CD4-positive, alpha-beta T cell treated with Interleukin-1 beta for 1 hour (primary cell): ENCODE results near the gene MANF.
A peak's percentile ranks its signal among the peaks of the same experiment; 100 is the strongest.

ENCODE experiments used
- DNase-seq, 2 donors: peaks; one replicate each; pipeline ENCODE4 v3.0.0-alpha.2; 2020 to 2022

The MANF gene

GRCh38 chr3:51390246-51391074 lies 5.4 kb downstream of the MANF start:
- no peak for DNase-seq

GRCh38 chr3:51391075-51391565 lies 6.0 kb downstream of the MANF start, which contains the start of gene RBM15B:
Gene RBM15B, plus strand, starts transcription at chr3:51391285. Its CDS starts 115 bp downstream, at chr3:51391400.
- peak; percentile 98 for DNase-seq

GRCh38 chr3:51391566-51392354 lies 6.7 kb downstream of the MANF start:
- peak; percentile 54 to 56 for DNase-seq

GRCh38 chr3:51392355-51393133 lies 7.5 kb downstream of the MANF start:
- no peak for DNase-seq

- no peak for DNase-seq
Observed at GRCh38 chr3:51393134-51393495, 8.0 kb downstream of the MANF start.

- DNase-seq, result no peak
Observed at GRCh38 chr3:51393564-51393963, 8.5 kb downstream of the MANF start.

- DNase-seq, result no peak
Observed at GRCh38 chr3:51394541-51394940, 9.4 kb downstream of the MANF start.

- no peak for DNase-seq
Observed at GRCh38 chr3:51395493-51396213, 10.6 kb downstream of the MANF start.

GRCh38 chr3:51396401-51396800 lies 11.3 kb downstream of the MANF start:
- DNase-seq, result no peak

GRCh38 chr3:51397392-51397791 lies 12.3 kb downstream of the MANF start:
- DNase-seq, result no peak

GRCh38 chr3:51398595-51399310 lies 13.7 kb downstream of the MANF start:
- no peak for DNase-seq

GRCh38 chr3:51400166-51400565 lies 15.1 kb downstream of the MANF start:
- DNase-seq, result no peak

- no peak for DNase-seq
Observed at GRCh38 chr3:51401735-51402134, 16.6 kb downstream of the MANF start.

- DNase-seq, result no peak
Observed at GRCh38 chr3:51403675-51404074, 18.6 kb downstream of the MANF start.

- no peak for DNase-seq
Observed at GRCh38 chr3:51408021-51408420, 22.9 kb downstream of the MANF start.

GRCh38 chr3:51408813-51409212 lies 23.7 kb downstream of the MANF start:
- no peak for DNase-seq

GRCh38 chr3:51422211-51422610 lies 37.1 kb downstream of the MANF start:
- DNase-seq, result no peak

- DNase-seq, result no peak
Observed at GRCh38 chr3:51426921-51427320, 41.8 kb downstream of the MANF start.

GRCh38 chr3:51429138-51429537 lies 44.0 kb downstream of the MANF start:
- DNase-seq, result no peak

- DNase-seq, result no peak
Observed at GRCh38 chr3:51434110-51434509, 49.0 kb downstream of the MANF start.

GRCh38 chr3:51434746-51435327 lies 49.7 kb downstream of the MANF start:
- DNase-seq, result peak; percentile 48 to 63
